Astrocyte of the spinal cord (primary cell): ENCODE measurements around the gene PET117.
"Not testable (repeated sequence)": the region's sequence is repeated elsewhere in the genome, so short reads cannot be mapped to it uniquely, and the experiment has no call there.

Experiments used
- DNase-seq: peaks from one replicate; pipeline ENCODE4 v3.0.0; 2011; ENCODE audit warnings: low read depth, low spot score
- H3K4me3 ChIP-seq: 2 replicates; pipeline ENCODE4 v1.5.1; 2011; ENCODE audit warnings: low read depth, mild to moderate bottlenecking, low read length, moderate library complexity
- CTCF ChIP-seq: IDR thresholded peaks from 2 replicates; pipeline ENCODE4 v1.5.1; 2012; ENCODE audit warnings: low read depth, mild to moderate bottlenecking, low read length, inconsistent platforms
- in situ Hi-C: cut with HindIII; loops from 2 replicates; pipeline ENCODE4 v1.10.0; 2017; ENCODE audit warnings: low sequenced_read_pairs

The PET117 gene

GRCh38 chr20:18093388-18093787 lies 44.3 kb upstream of the PET117 start:
- in situ Hi-C loops, result no loop called here
- no peak for TF ChIP-seq CTCF
- DNase-seq, result no peak
- H3K4me3 ChIP-seq, result no peak overlapping the region

- H3K4me3 ChIP-seq, result no peak overlapping the region
- in situ Hi-C loops, result no loop called here
- no peak for TF ChIP-seq CTCF
- no peak for DNase-seq
Observed at GRCh38 chr20:18094191-18094590, 43.5 kb upstream of the PET117 start.

GRCh38 chr20:18100569-18100968 lies 37.1 kb upstream of the PET117 start:
- H3K4me3 ChIP-seq, in situ Hi-C loops, DNase-seq: not testable (repeated sequence)

- no peak for TF ChIP-seq CTCF
- in situ Hi-C loops, result no loop called here
- no peak overlapping the region for H3K4me3 ChIP-seq
- DNase-seq, result no peak
Observed at GRCh38 chr20:18101125-18101810, 36.4 kb upstream of the PET117 start.

GRCh38 chr20:18103497-18103896 lies 34.2 kb upstream of the PET117 start:
- no peak for TF ChIP-seq CTCF
- in situ Hi-C loops, result no loop called here
- no peak for DNase-seq
- no peak overlapping the region for H3K4me3 ChIP-seq

- in situ Hi-C loops, result no loop called here
- DNase-seq, result no peak
Observed at GRCh38 chr20:18108326-18108725, 29.3 kb upstream of the PET117 start.

GRCh38 chr20:18128574-18128973 lies 9.1 kb upstream of the PET117 start:
- in situ Hi-C loops, DNase-seq, H3K4me3 ChIP-seq: not testable (repeated sequence)

More at GRCh38 chr20:18108326-18108725, 29.3 kb upstream of the PET117 start:
- no peak overlapping the region for H3K4me3 ChIP-seq
- TF ChIP-seq CTCF, result no peak

GRCh38 chr20:18132663-18133062 lies 5.0 kb upstream of the PET117 start:
- H3K4me3 ChIP-seq, result no peak overlapping the region
- DNase-seq, result no peak
- TF ChIP-seq CTCF, result no peak
- in situ Hi-C loops, result no loop called here
